ENCODE data around the gene TSPEAR. TPM values are rescaled to one million over a fixed set of nuclear protein-coding genes. Genes with fewer than 3 reads are reported as not detected.
"Not testable (repeated sequence)": the region's sequence is repeated elsewhere in the genome, so short reads cannot be mapped to it uniquely, and the experiment has no call there.

Gene TSPEAR
- total RNA-seq, 1 experiment from 2014 or later = 0.32 TPM

GRCh38 chr21:44697811-44698734 lies 13.3 kb downstream of the TSPEAR start:
- Histone ChIP-seq H3K4me1 (peaks cover 9% of the 10 kb centered on the region; the same call in 1 of the 2 replicates), H3K4me3 (ENCODE audit: low read depth, low read length) (no peak overlapping the region), H3K36me3 (ENCODE audit: control insufficient read depth, insufficient read depth, low read length) (no peaks in the 10 kb centered on the region), H3K9me3 (no peaks in the 10 kb centered on the region; the same call in 1 of the 2 replicates), H3K27me3 (replicated peaks; ENCODE audit: control insufficient read depth, insufficient read depth, low read length) (no peaks in the 10 kb centered on the region)
- POLR2A ChIA-PET = no interaction called here
- peaks cover 12% of the 10 kb centered on the region for H3K4me1 Mint-ChIP-seq (ENCODE audit: low read depth, unreplicated experiment)
- H3K27ac Mint-ChIP-seq (ENCODE audit: unreplicated experiment) = no peak overlapping the region
- BruUV-seq (replicated peaks) = no TSS peak
- TF ChIP-seq CTCF (IDR thresholded peaks at IDR 0.05; ENCODE audit: insufficient read depth in 1 of 2, low read depth in 1 of 2, low read length in 1 of 2, severe bottlenecking in 1 of 2, unreplicated experiment in 1 of 2) = peak in 1 of 2 experiments; percentile 8
- H3K4me3 Mint-ChIP-seq (ENCODE audit: unreplicated experiment) = no peak overlapping the region
- H3K9me3 Mint-ChIP-seq (ENCODE audit: unreplicated experiment) = peaks cover 11% of the 10 kb centered on the region
- H3K27me3 Mint-ChIP-seq (ENCODE audit: insufficient read depth, unreplicated experiment) = peaks cover 3% of the 10 kb centered on the region
- H3K36me3 Mint-ChIP-seq (ENCODE audit: insufficient read depth, unreplicated experiment) = no peaks in the 10 kb centered on the region
- CTCF ChIA-PET = interaction anchor here (0.8 kb wide), 1 partner anchor 44 kb away, joined by 3 read pairs; no protein-coding TSS in a partner anchor
- intact Hi-C loops (cut with micrococcal nuclease; ENCODE audit: unreplicated experiment) = loop anchor here (2.0 kb wide), 1 partner anchor 25 kb away; no protein-coding TSS in a partner anchor
- peak; percentile 24 to 61 for DNase-seq

- CTCF ChIA-PET = interaction anchor here (0.8 kb wide), 1 partner anchor 45 kb away, joined by 3 read pairs; no protein-coding TSS in a partner anchor
- H3K4me3 ChIP-seq (ENCODE audit: low read depth, low read length); H3K9me3 ChIP-seq; BruUV-seq (replicated peaks); POLR2A ChIA-PET; H3K4me1 ChIP-seq; H3K4me3 Mint-ChIP-seq (ENCODE audit: unreplicated experiment); H3K36me3 Mint-ChIP-seq (ENCODE audit: insufficient read depth, unreplicated experiment); H3K36me3 ChIP-seq (ENCODE audit: control insufficient read depth, insufficient read depth, low read length); H3K27me3 ChIP-seq (replicated peaks; ENCODE audit: control insufficient read depth, insufficient read depth, low read length); H3K27me3 Mint-ChIP-seq (ENCODE audit: insufficient read depth, unreplicated experiment); H3K27ac Mint-ChIP-seq (ENCODE audit: unreplicated experiment): not testable (repeated sequence)
- Mint-ChIP-seq H3K9me3 (ENCODE audit: unreplicated experiment) (peaks cover 19% of the 10 kb centered on the region), H3K4me1 (ENCODE audit: low read depth, unreplicated experiment) (peaks cover 12% of the 10 kb centered on the region)
- peak in 1 of 2 experiments; percentile 26 for DNase-seq
- intact Hi-C loops (cut with micrococcal nuclease; ENCODE audit: unreplicated experiment) = loop anchor here (2.0 kb wide), 1 partner anchor 24 kb away; no protein-coding TSS in a partner anchor
These were observed 14.1 kb downstream of the TSPEAR start, which contains the start of gene KRTAP10-12 for GRCh38 chr21:44697172-44697810. TSS of gene KRTAP10-12 (plus strand) at chr21:44697172. CDS start at chr21:44697202, 30 bp downstream.

- peaks cover 8% of the 10 kb centered on the region for H3K9me3 ChIP-seq
- intact Hi-C loops (cut with micrococcal nuclease; ENCODE audit: unreplicated experiment) = loop anchor here (2.0 kb wide), 1 partner anchor 24 kb away; no protein-coding TSS in a partner anchor
- ChIA-PET POLR2A (no interaction called here), CTCF (no interaction called here)
- H3K4me1 ChIP-seq = peaks cover 9% of the 10 kb centered on the region; the same call in 1 of the 2 replicates
- no peaks in the 10 kb centered on the region for H3K27me3 ChIP-seq (replicated peaks; ENCODE audit: control insufficient read depth, insufficient read depth, low read length)
- H3K27ac Mint-ChIP-seq (ENCODE audit: unreplicated experiment) = no peak overlapping the region
- peaks cover 24% of the 10 kb centered on the region for H3K9me3 Mint-ChIP-seq (ENCODE audit: unreplicated experiment)
- no TSS peak for BruUV-seq (replicated peaks)
- H3K27me3 Mint-ChIP-seq (ENCODE audit: insufficient read depth, unreplicated experiment) = no peaks in the 10 kb centered on the region
- no peak for DNase-seq
- H3K36me3 Mint-ChIP-seq (ENCODE audit: insufficient read depth, unreplicated experiment) = no peaks in the 10 kb centered on the region
- no peak overlapping the region for H3K4me3 Mint-ChIP-seq (ENCODE audit: unreplicated experiment)
- no peak overlapping the region for H3K4me3 ChIP-seq (ENCODE audit: low read depth, low read length)
- TF ChIP-seq CTCF (IDR thresholded peaks at IDR 0.05; ENCODE audit: insufficient read depth in 1 of 2, low read depth in 1 of 2, low read length in 1 of 2, severe bottlenecking in 1 of 2, unreplicated experiment in 1 of 2) = no peak
- H3K36me3 ChIP-seq (ENCODE audit: control insufficient read depth, insufficient read depth, low read length) = no peaks in the 10 kb centered on the region
- H3K4me1 Mint-ChIP-seq (ENCODE audit: low read depth, unreplicated experiment) = peaks cover 12% of the 10 kb centered on the region
These were observed 14.8 kb downstream of the TSPEAR start for GRCh38 chr21:44696572-44696971.

Measured in Caco-2 (cell line).